Measurements from ENCODE around the gene TSEN2. TPM values are rescaled to one million over a fixed set of nuclear protein-coding genes. Genes with fewer than 3 reads are reported as not detected.

TSEN2 gene
- total RNA-seq, 1 experiment from 2014 or later: 35.5 TPM

GRCh38 chr3:12479919-12480427 lies 4.3 kb upstream of the TSEN2 start:
- peaks cover 23 to 51% of the 10 kb centered on the region in 2 experiments; a peak in 3 of 4 replicates for H3K4me1 ChIP-seq (ENCODE audit: control insufficient read depth in 1 of 2, insufficient read depth in 2 of 2, low read length in 2 of 2)
- intact Hi-C loops (cut with micrococcal nuclease): loop anchor here (1.0 to 5.0 kb wide), 6 partner anchors 35 to 345 kb away; no protein-coding TSS in a partner anchor
- H3K9me3 ChIP-seq (ENCODE audit: control insufficient read depth in 1 of 2, insufficient read depth in 1 of 2, low read depth in 1 of 2, low read length in 2 of 2): no peaks in the 10 kb centered on the region
- peak overlapping the region; percentile 38 for H3K4me2 ChIP-seq (ENCODE audit: low read length)
- TF ChIP-seq EZH2 (IDR thresholded peaks at IDR 0.05): no peak
- no peak for TF ChIP-seq JUND (IDR thresholded peaks at IDR 0.05)
- no peak for TF ChIP-seq REST (IDR thresholded peaks at IDR 0.05; ENCODE audit: low read depth)
- TF ChIP-seq TCF7L2 (IDR thresholded peaks at IDR 0.05; ENCODE audit: borderline replicate concordance, extremely low read depth, insufficient read depth, insufficient read length): no peak
- TF ChIP-seq POLR2A (IDR thresholded peaks at IDR 0.05; ENCODE audit: borderline replicate concordance, extremely low read depth, insufficient read depth, insufficient read length): no peak
- TF ChIP-seq CBX3 (IDR thresholded peaks at IDR 0.05; ENCODE audit: low read depth): no peak
- TF ChIP-seq CTCF (IDR thresholded peaks at IDR 0.05 in 2 of 3, conservative IDR thresholded peaks at IDR 0.05 in 1 of 3; ENCODE audit: borderline replicate concordance in 1 of 3, insufficient read depth in 1 of 3, low read depth in 2 of 3, low read length in 2 of 3): peak; percentile 46 to 90 (median 82); a peak in 5 of 6 replicates
- TF ChIP-seq RAD21 (IDR thresholded peaks at IDR 0.05; ENCODE audit: low read depth): peak; percentile 97
- no peak for TF ChIP-seq SIN3A (IDR thresholded peaks at IDR 0.05; ENCODE audit: low read depth)
- TF ChIP-seq SP1 (IDR thresholded peaks at IDR 0.05; ENCODE audit: low read depth): no peak
- no peak for TF ChIP-seq EGR1 (IDR thresholded peaks at IDR 0.05; ENCODE audit: low read depth)
- TF ChIP-seq SRF (IDR thresholded peaks at IDR 0.05; ENCODE audit: low read depth): no peak
- no peak for TF ChIP-seq EZH2phosphoT487 (IDR thresholded peaks at IDR 0.05; ENCODE audit: borderline replicate concordance)
- TF ChIP-seq ATF3 (IDR thresholded peaks at IDR 0.05): no peak
- TF ChIP-seq ELF1 (IDR thresholded peaks at IDR 0.05; ENCODE audit: borderline replicate concordance, low read depth): no peak
- TF ChIP-seq POLR2AphosphoS5 (IDR thresholded peaks at IDR 0.05; ENCODE audit: low read depth, low read length): no peak
- H3K9me2 ChIP-seq (ENCODE audit: insufficient read depth): no peaks in the 10 kb centered on the region
- H4K20me1 ChIP-seq (ENCODE audit: insufficient read depth): no peaks in the 10 kb centered on the region
- CTCF ChIA-PET: interaction anchor here (0.7 to 4.9 kb wide), 28 partner anchors 10 to 633 kb away, joined by 3 to 90 read pairs (median 4); partner anchors contain the start of genes PPARG and TAMM41
- no peaks in the 10 kb centered on the region for H3K27me3 ChIP-seq (ENCODE audit: insufficient read depth, low read length)
- H3K27ac ChIP-seq (ENCODE audit: low read depth, low read length): peak overlapping the region; percentile 23
- DNase-seq (ENCODE audit: low read depth, low spot score) (peak; percentile 48), ATAC-seq (peak; percentile 61)
- no TSS peak for BruUV-seq (replicated peaks)
- H3K4me3 ChIP-seq (replicated peaks in 1 of 2; ENCODE audit: low read depth in 1 of 2, low read length in 2 of 2): no peak overlapping the region
- H3K36me3 ChIP-seq (ENCODE audit: control insufficient read depth in 1 of 2, insufficient read depth in 2 of 2, low read length in 2 of 2): no peaks in the 10 kb centered on the region
- peaks cover 5% of the 10 kb centered on the region for H3K79me2 ChIP-seq (ENCODE audit: insufficient read depth, low read length)
- POLR2A ChIA-PET: interaction anchor here (0.6 to 2.4 kb wide), 7 partner anchors 9 to 544 kb away, joined by 3 to 10 read pairs (median 3); no protein-coding TSS in a partner anchor
- H3K9ac ChIP-seq (ENCODE audit: low read length): peak overlapping the region; percentile 31; the same call in 1 of the 2 replicates
- peak overlapping the region; percentile 99 for H2AFZ ChIP-seq (ENCODE audit: low read depth, low read length, poor library complexity, severe bottlenecking)
- RAD21 ChIA-PET (ENCODE audit: low non-redundant PET in 1 of 2, low total read pairs in 2 of 2, uncharacterized antibody in 2 of 2, unreplicated experiment in 2 of 2): interaction anchor here (0.7 to 2.0 kb wide), 14 partner anchors 9 to 345 kb away, joined by 3 to 16 read pairs (median 4); no protein-coding TSS in a partner anchor

Measured in HCT116 (cell line).